Transverse colon (tissue), 4 donors: ENCODE data around the gene TNS3. TPM values are rescaled to one million over a fixed set of nuclear protein-coding genes. Genes with fewer than 3 reads are reported as not detected.
"Not testable (repeated sequence)": the region's sequence is repeated elsewhere in the genome, so short reads cannot be mapped to it uniquely, and the experiment has no call there.

Experiments
- DNase-seq: peaks from one replicate; pipeline ENCODE4 v3.0.0-alpha.2; 2019
- H3K27ac ChIP-seq, 4 donors: fragments of 200-600 bp; sonication (generic); 2 replicates each; pipeline ENCODE4 v1.5.1; 2016 to 2018; ENCODE audit warnings: inconsistent platforms in 4 of 4
- H3K27me3 ChIP-seq: fragments of 200-600 bp; sonication (generic); 2 replicates; pipeline ENCODE4 v1.5.1; 2017; ENCODE audit warnings: inconsistent platforms
- H3K36me3 ChIP-seq, 4 donors: fragments of 200-600 bp; sonication (generic); 2 replicates each; pipeline ENCODE4 v1.5.1; 2017 to 2019; ENCODE audit warnings: inconsistent platforms in 4 of 4
- H3K4me1 ChIP-seq, 4 donors: fragments of 200-600 bp; sonication (generic); 2 replicates each; pipeline ENCODE4 v1.5.1; 2017 to 2020; ENCODE audit warnings: inconsistent platforms in 4 of 4
- H3K4me3 ChIP-seq, 4 donors: fragments of 200-600 bp; sonication (generic); 1 replicate in 1 of 4; 2 replicates in 3 of 4; pipeline versions ENCODE4 v1.5.1 to v1.6.1; 2017 to 2019; ENCODE audit warnings: inconsistent platforms in 4 of 4
- H3K9me3 ChIP-seq, 2 donors: fragments of 200-600 bp; sonication (generic); 2 replicates each; pipeline ENCODE4 v1.5.1; 2017 to 2019; ENCODE audit warnings: inconsistent platforms in 2 of 2
- CTCF ChIP-seq, 5 experiments: fragments of 200-600 bp in 3 of 5; fragments of 450-650 bp in 2 of 5; sonication (generic) in 3 of 5; IDR thresholded peaks; 1 replicate in 2 of 5; 2 replicates in 3 of 5; pipeline ENCODE4 v1.5.1; 2016 to 2017; ENCODE audit warnings: antibody characterized with exemption in 5 of 5, inconsistent platforms in 3 of 5, mild to moderate bottlenecking in 2 of 5, moderate library complexity in 1 of 5
- EP300 ChIP-seq: sonication (generic); formaldehyde crosslinking; IDR thresholded peaks from one replicate; pipeline ENCODE4 v1.6.1; 2017; ENCODE audit warnings: antibody characterized with exemption, low read depth
- POLR2A ChIP-seq: fragments of 450-650 bp; IDR thresholded peaks from one replicate; pipeline ENCODE4 v1.6.1; 2016; ENCODE audit warnings: antibody characterized with exemption, mild to moderate bottlenecking, moderate library complexity
- POLR2AphosphoS5 ChIP-seq, 3 donors: sonication (generic); formaldehyde crosslinking; IDR thresholded peaks; one replicate each; pipeline ENCODE4 v1.6.1; 2016; ENCODE audit warnings: antibody characterized with exemption in 3 of 3
- WGBS, 2 donors: methylation state at CpG; one replicate each; pipeline ENCODE4 v1.1.5; 2018; ENCODE audit warnings: low coverage in 1 of 2; 5-methylcytosine and 5-hydroxymethylcytosine counted together
- in situ Hi-C, 4 donors: fragments of 200-750 bp; cut with MboI; loops; one replicate each; pipeline versions ENCODE4 v1.15.0 to v1.15.1; 2017; ENCODE audit warnings: low sequenced_read_pairs in 3 of 4, low pct_ligation_motif_present in 1 of 4, low pct_unique_long_range_greater_than_20kb in 1 of 4
- intact Hi-C: fragments of 100-400 bp; cut with DNase I; formaldehyde crosslinking; loops from one replicate; pipeline ENCODE4 v1.15.1; 2023; ENCODE audit warnings: low total_unique reads
- total RNA-seq, 4 donors: library from RNA; depleted of rRNA; stranded (reverse); fragments of >200 nt; gene quantifications; one replicate each; pipeline ENCODE4 v1.1.0, GENCODE V29; 2016

The TNS3 gene
- total RNA-seq, 4 donors from 2014 or later = 58.5 to 104 (median 72.7) TPM

- TF ChIP-seq POLR2A = no peak
- TF ChIP-seq CTCF (IDR thresholded peaks at IDR 0.05) = no peak
- no peak for TF ChIP-seq POLR2AphosphoS5 (IDR thresholded peaks at IDR 0.05)
- no peak for TF ChIP-seq EP300
- Histone ChIP-seq H3K27me3 (no peaks in the 10 kb centered on the region), H3K4me1 (peaks cover 0 to 15% (median 8%) of the 10 kb centered on the region in 4 donors), H3K36me3 (no peaks in the 10 kb centered on the region), H3K4me3 (no peak overlapping the region), H3K27ac (no peak overlapping the region), H3K9me3 (no peaks in the 10 kb centered on the region)
- in situ Hi-C loops (loop anchor here in 3 of 4 donors (10.0 to 25.0 kb wide), 4 partner anchors 172 to 562 kb away; no protein-coding TSS in a partner anchor), intact Hi-C loops (no loop called here)
- WGBS, 2 donors = 88 to 93% methylated on average over 2 to 3 of the region's 3 CpGs
- DNase-seq = no peak
These were observed 319.0 kb downstream of the TNS3 start for GRCh38 chr7:47262881-47263280.

DNA sequence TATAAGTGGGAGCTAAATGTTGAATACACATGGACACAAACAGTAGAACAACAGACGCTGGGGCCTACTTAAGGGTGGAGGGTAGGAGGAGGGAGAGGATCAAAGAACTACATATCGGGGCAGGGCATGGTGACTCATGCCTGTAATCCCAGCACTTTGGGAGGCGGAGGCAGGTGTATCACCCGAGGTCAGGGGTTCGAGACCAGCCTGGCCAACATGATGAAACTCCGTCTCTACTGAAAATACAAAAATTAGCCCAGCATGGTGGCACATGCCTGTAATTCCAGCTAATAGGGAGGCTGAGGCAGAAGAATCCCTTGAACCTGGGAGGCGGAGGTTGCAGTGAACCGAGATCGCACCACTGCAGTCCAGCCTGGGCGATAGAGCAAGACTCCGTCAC, 319.8 kb downstream of the TNS3 start:
- H3K36me3 ChIP-seq, DNase-seq, H3K4me3 ChIP-seq, H3K9me3 ChIP-seq, H3K27ac ChIP-seq, H3K27me3 ChIP-seq, intact Hi-C loops: not testable (repeated sequence)
- peaks cover 0 to 15% (median 8%) of the 10 kb centered on the region in 4 donors for H3K4me1 ChIP-seq
- in situ Hi-C loops = loop anchor here in 3 of 4 donors (10.0 to 25.0 kb wide), 4 partner anchors 173 to 563 kb away; no protein-coding TSS in a partner anchor
- 92 to 95% methylated on average over 9 to 11 of the region's 11 CpGs for WGBS, 2 donors

- Histone ChIP-seq H3K27ac (no peak overlapping the region), H3K4me1 (peaks cover 0 to 8% (median 3%) of the 10 kb centered on the region in 4 donors), H3K36me3 (no peaks in the 10 kb centered on the region), H3K4me3 (no peak overlapping the region), H3K27me3 (no peaks in the 10 kb centered on the region), H3K9me3 (no peaks in the 10 kb centered on the region)
- WGBS, 2 donors = 82 to 95% methylated on average over 1 of the region's 1 CpG
- intact Hi-C loops = no loop called here
- TF ChIP-seq POLR2A = no peak
- TF ChIP-seq POLR2AphosphoS5 (IDR thresholded peaks at IDR 0.05) = no peak
- TF ChIP-seq CTCF (IDR thresholded peaks at IDR 0.05) = no peak
- DNase-seq = no peak
- in situ Hi-C loops = loop anchor here in 3 of 4 donors (10.0 to 25.0 kb wide), 4 partner anchors 175 to 565 kb away; no protein-coding TSS in a partner anchor
These were observed 321.6 kb downstream of the TNS3 start for GRCh38 chr7:47260270-47260669.

GRCh38 chr7:47259682-47260081, 322.2 kb downstream of the TNS3 start:
- Histone ChIP-seq H3K9me3 (no peaks in the 10 kb centered on the region), H3K36me3 (no peaks in the 10 kb centered on the region), H3K27ac (no peak overlapping the region), H3K27me3 (no peaks in the 10 kb centered on the region), H3K4me1 (peaks cover 0 to 13% (median 6%) of the 10 kb centered on the region in 4 donors), H3K4me3 (no peak overlapping the region)
- intact Hi-C loops (no loop called here), in situ Hi-C loops (loop anchor here in 3 of 4 donors (10.0 to 25.0 kb wide), 4 partner anchors 175 to 565 kb away; no protein-coding TSS in a partner anchor)
- DNase-seq = no peak
- no peak for TF ChIP-seq EP300
- no peak for TF ChIP-seq POLR2AphosphoS5 (IDR thresholded peaks at IDR 0.05)
- no peak for TF ChIP-seq POLR2A
- TF ChIP-seq CTCF (IDR thresholded peaks at IDR 0.05) = no peak
- WGBS, 2 donors = 80 to 100% methylated on average over 1 to 2 of the region's 2 CpGs

DNA sequence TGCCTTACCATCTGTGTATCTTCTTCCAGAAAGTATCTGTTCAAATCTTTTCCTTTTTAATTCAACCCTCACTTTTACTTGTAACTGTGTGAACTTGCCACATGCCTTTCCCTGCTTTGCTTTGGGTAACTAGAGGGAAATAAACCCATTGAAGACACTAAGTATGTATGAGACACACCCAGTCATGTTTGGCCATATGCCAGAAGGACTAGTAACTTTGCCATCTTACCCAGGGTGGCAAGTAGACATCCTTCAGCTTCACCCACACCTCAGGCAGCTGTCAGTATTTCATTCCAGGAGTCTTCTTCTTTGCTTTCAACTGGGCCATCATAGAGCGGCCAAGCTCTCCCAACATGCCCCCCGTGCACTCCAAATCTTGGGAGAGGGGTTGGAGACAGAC, 323.1 kb downstream of the TNS3 start:
- no peaks in the 10 kb centered on the region for H3K36me3 ChIP-seq
- H3K27me3 ChIP-seq = no peaks in the 10 kb centered on the region
- H3K4me3 ChIP-seq = no peak overlapping the region
- H3K27ac ChIP-seq = no peak overlapping the region
- DNase-seq = no peak
- in situ Hi-C loops (loop anchor here in 1 of 4 donors (25.0 kb wide), 1 partner anchor 179 kb away; no protein-coding TSS in a partner anchor), intact Hi-C loops (no loop called here)
- 89% methylated on average over 2 of the region's 2 CpGs; no CpG with 5 or more reads in 1 of the 2 donors for WGBS, 2 donors
- peaks cover 0 to 20% (median 9%) of the 10 kb centered on the region in 4 donors for H3K4me1 ChIP-seq
- no peaks in the 10 kb centered on the region for H3K9me3 ChIP-seq
- TF ChIP-seq POLR2AphosphoS5 (IDR thresholded peaks at IDR 0.05) = no peak
- TF ChIP-seq POLR2A = no peak
- no peak for TF ChIP-seq CTCF (IDR thresholded peaks at IDR 0.05)
- TF ChIP-seq EP300 = no peak
